ENCODE measurements around the gene JCAD. TPM values are rescaled to one million over a fixed set of nuclear protein-coding genes. Genes with fewer than 3 reads are reported as not detected.

Gene JCAD
- total RNA-seq, 2 donors from 2014 or later: 40.8 to 52.2 TPM

DNA sequence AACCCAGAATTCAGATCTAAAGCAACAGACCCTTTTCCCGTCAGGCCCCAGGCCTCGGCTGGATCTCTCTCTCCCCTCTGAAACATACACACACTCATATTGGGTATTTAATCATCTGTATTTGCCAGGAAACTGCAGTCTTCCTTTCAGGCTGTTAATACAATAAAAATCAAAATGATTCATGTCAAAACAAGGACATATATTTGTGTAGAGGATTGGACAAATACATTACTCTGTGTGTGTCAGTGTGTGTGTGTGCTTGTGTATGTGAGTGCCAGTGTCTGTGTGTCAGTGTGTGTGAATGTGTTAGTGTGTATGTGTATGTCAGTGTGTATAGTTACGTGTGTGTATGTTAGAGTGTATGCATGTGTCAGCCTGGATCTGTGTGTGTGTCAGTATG lies 90.8 kb downstream of the JCAD start:
- H3K27me3 Mint-ChIP-seq (ENCODE audit: insufficient read depth): peaks cover 2% of the 10 kb centered on the region
- no peaks in the 10 kb centered on the region for H3K36me3 Mint-ChIP-seq (ENCODE audit: low read depth)
- Histone ChIP-seq H3K9me3 (ENCODE audit: control insufficient read depth, low read length) (no peaks in the 10 kb centered on the region), H3K27ac (ENCODE audit: low read depth, low read length) (no peak overlapping the region), H3K4me1 (ENCODE audit: control insufficient read depth, insufficient read depth, low read length) (no peaks in the 10 kb centered on the region), H3K4me3 (ENCODE audit: low read length) (no peak overlapping the region), H3K27me3 (ENCODE audit: control insufficient read depth, insufficient read depth, low read length, poor library complexity, severe bottlenecking) (no peaks in the 10 kb centered on the region), H3K36me3 (ENCODE audit: control insufficient read depth, insufficient read depth, low read length) (no peaks in the 10 kb centered on the region), H3K9ac (ENCODE audit: extremely low read depth, low read length, poor library complexity, severe bottlenecking) (no peak overlapping the region)
- no peak overlapping the region for H3K4me3 Mint-ChIP-seq
- WGBS, 2 experiments (ENCODE audit: insufficient coverage in 1 of 2, insufficient read length in 1 of 2): 86 to 100% methylated on average over 1 to 3 of the region's 3 CpGs
- TF ChIP-seq, protein P1, sequence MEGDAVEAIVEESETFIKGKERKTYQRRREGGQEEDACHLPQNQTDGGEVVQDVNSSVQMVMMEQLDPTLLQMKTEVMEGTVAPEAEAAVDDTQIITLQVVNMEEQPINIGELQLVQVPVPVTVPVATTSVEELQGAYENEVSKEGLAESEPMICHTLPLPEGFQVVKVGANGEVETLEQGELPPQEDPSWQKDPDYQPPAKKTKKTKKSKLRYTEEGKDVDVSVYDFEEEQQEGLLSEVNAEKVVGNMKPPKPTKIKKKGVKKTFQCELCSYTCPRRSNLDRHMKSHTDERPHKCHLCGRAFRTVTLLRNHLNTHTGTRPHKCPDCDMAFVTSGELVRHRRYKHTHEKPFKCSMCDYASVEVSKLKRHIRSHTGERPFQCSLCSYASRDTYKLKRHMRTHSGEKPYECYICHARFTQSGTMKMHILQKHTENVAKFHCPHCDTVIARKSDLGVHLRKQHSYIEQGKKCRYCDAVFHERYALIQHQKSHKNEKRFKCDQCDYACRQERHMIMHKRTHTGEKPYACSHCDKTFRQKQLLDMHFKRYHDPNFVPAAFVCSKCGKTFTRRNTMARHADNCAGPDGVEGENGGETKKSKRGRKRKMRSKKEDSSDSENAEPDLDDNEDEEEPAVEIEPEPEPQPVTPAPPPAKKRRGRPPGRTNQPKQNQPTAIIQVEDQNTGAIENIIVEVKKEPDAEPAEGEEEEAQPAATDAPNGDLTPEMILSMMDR (conservative IDR thresholded peaks at IDR 0.05): no peak
- no peak for DNase-seq
- no peak overlapping the region for H3K27ac Mint-ChIP-seq
- no peaks in the 10 kb centered on the region for H3K4me1 Mint-ChIP-seq
- no peaks in the 10 kb centered on the region for H3K9me3 Mint-ChIP-seq

GRCh38 chr10:29966269-29966668 lies 93.1 kb downstream of the JCAD start:
- 88 to 100% methylated on average over 1 to 4 of the region's 4 CpGs for WGBS, 2 experiments (ENCODE audit: insufficient coverage in 1 of 2, insufficient read length in 1 of 2)
- DNase-seq: peak; percentile 53
- Mint-ChIP-seq H3K36me3 (ENCODE audit: low read depth) (no peaks in the 10 kb centered on the region), H3K27ac (no peak overlapping the region), H3K4me1 (no peaks in the 10 kb centered on the region), H3K9me3 (no peaks in the 10 kb centered on the region), H3K27me3 (ENCODE audit: insufficient read depth) (peaks cover 2% of the 10 kb centered on the region), H3K4me3 (no peak overlapping the region)
- Histone ChIP-seq H3K4me1 (ENCODE audit: control insufficient read depth, insufficient read depth, low read length) (no peaks in the 10 kb centered on the region), H3K9me3 (ENCODE audit: control insufficient read depth, low read length) (no peaks in the 10 kb centered on the region), H3K36me3 (ENCODE audit: control insufficient read depth, insufficient read depth, low read length) (no peaks in the 10 kb centered on the region), H3K9ac (ENCODE audit: extremely low read depth, low read length, poor library complexity, severe bottlenecking) (no peak overlapping the region), H3K27ac (ENCODE audit: low read depth, low read length) (no peak overlapping the region), H3K4me3 (ENCODE audit: low read length) (no peak overlapping the region), H3K27me3 (ENCODE audit: control insufficient read depth, insufficient read depth, low read length, poor library complexity, severe bottlenecking) (no peaks in the 10 kb centered on the region)
- TF ChIP-seq, protein P1 (conservative IDR thresholded peaks at IDR 0.05): peak; percentile 70
